HepG2 (cell line): ENCODE data around the gene UBAP2. TPM values are rescaled to one million over a fixed set of nuclear protein-coding genes. Genes with fewer than 3 reads are reported as not detected.

Experiments used
- AGO1 ChIP-seq: fragments of 200-400 bp; formaldehyde crosslinking; IDR thresholded peaks from 2 replicates; pipeline ENCODE4 v1.6.1; 2017; ENCODE audit warnings: mild to moderate bottlenecking, low read depth, low read length, moderate library complexity; ENCODE audit not compliant: poor library complexity, severe bottlenecking
- EHMT2 ChIP-seq: fragments of 200-600 bp; sonication (generic); IDR thresholded peaks from 2 replicates; pipeline ENCODE4 v1.7.0; 2017; ENCODE audit warnings: antibody characterized with exemption, low read depth, low read length, borderline replicate concordance
- GTF3A ChIP-seq: sonication (generic); formaldehyde crosslinking; conservative IDR thresholded peaks from 2 replicates; pipeline ENCODE4 v1.4.0; 2020; ENCODE audit warnings: mild to moderate bottlenecking, missing genetic modification reagents
- GZF1 ChIP-seq: sonication (generic); formaldehyde crosslinking; IDR thresholded peaks from 2 replicates; pipeline ENCODE4 v1.5.1; 2020; ENCODE audit warnings: mild to moderate bottlenecking, missing genetic modification reagents
- IKZF4 ChIP-seq: sonication (generic); formaldehyde crosslinking; IDR thresholded peaks from 2 replicates; pipeline ENCODE4 v1.5.1; 2020; ENCODE audit warnings: borderline replicate concordance, mild to moderate bottlenecking, low read depth, missing genetic modification reagents; ENCODE audit errors: not compliant biosample characterization
- MED8 ChIP-seq: sonication (generic); formaldehyde crosslinking; IDR thresholded peaks from 2 replicates; pipeline ENCODE4 v1.8.1; 2023; ENCODE audit warnings: mild to moderate bottlenecking, missing genetic modification reagents; ENCODE audit not compliant: insufficient replicate concordance
- MEIS1 ChIP-seq: sonication (generic); formaldehyde crosslinking; IDR thresholded peaks from 2 replicates; pipeline ENCODE4 v1.9.0; 2021; ENCODE audit warnings: mild to moderate bottlenecking, missing genetic modification reagents, moderate library complexity, borderline replicate concordance
- SMARCE1 ChIP-seq: fragments of 450-650 bp; IDR thresholded peaks from 2 replicates; pipeline ENCODE4 v1.6.1; 2017; ENCODE audit warnings: borderline replicate concordance
- SRSF9 ChIP-seq: fragments of 200-400 bp; formaldehyde crosslinking; IDR thresholded peaks from 2 replicates; pipeline ENCODE4 v1.6.1; 2018; ENCODE audit warnings: borderline replicate concordance, mild to moderate bottlenecking, low read depth, low read length; ENCODE audit not compliant: insufficient read depth, poor library complexity, severe bottlenecking
- ZKSCAN8 ChIP-seq: IDR thresholded peaks from 2 replicates; pipeline ENCODE4 v1.6.1; 2016; ENCODE audit warnings: borderline replicate concordance, missing genetic modification reagents, missing compliant biosample characterization
- ZNF337 ChIP-seq: sonication (generic); formaldehyde crosslinking; IDR thresholded peaks from 2 replicates; pipeline ENCODE4 v1.5.1; 2020; ENCODE audit warnings: missing genetic modification reagents, low read depth, mild to moderate bottlenecking, borderline replicate concordance
- ZNF747 ChIP-seq: sonication (generic); formaldehyde crosslinking; IDR thresholded peaks from 2 replicates; pipeline ENCODE4 v1.8.1; 2023; ENCODE audit warnings: missing genetic modification reagents, mild to moderate bottlenecking, borderline replicate concordance
- ZNF891 ChIP-seq: sonication (generic); formaldehyde crosslinking; IDR thresholded peaks from 2 replicates; pipeline ENCODE4 v1.5.0; 2020; ENCODE audit warnings: mild to moderate bottlenecking, missing genetic modification reagents
- ZSCAN25 ChIP-seq: sonication (generic); formaldehyde crosslinking; IDR thresholded peaks from 2 replicates; pipeline ENCODE4 v1.8.0; 2022; ENCODE audit warnings: mild to moderate bottlenecking, missing genetic modification reagents
- polyA plus RNA-seq, 8 experiments: library from polyadenylated mRNA; depleted of rRNA in 3 of 8; stranded (reverse) in 7 of 8; unstranded in 1 of 8; fragments of >200 nt; fragmentation: Illumina TruSeq in 4 of 8; extraction: Trizol in 4 of 8; gene quantifications; 2 replicates each; pipeline versions ENCODE4 v1.2.1 to v1.2.3, GENCODE V29; 2011 to 2016; ENCODE audit warnings: low read depth in 4 of 8, missing spikeins in 1 of 8, mixed read lengths in 1 of 8; ENCODE audit not compliant: insufficient read depth in 1 of 8
- total RNA-seq, 5 experiments: library from RNA; depleted of rRNA; stranded (reverse); fragments of >200 nt; fragmentation: Illumina TruSeq; extraction: Trizol; gene quantifications; 2 replicates each; pipeline ENCODE4 v1.2.3, GENCODE V29; 2016; ENCODE audit warnings: low read depth in 1 of 5
- TF ChIP-seq, protein P1 (sequence below): sonication (generic); formaldehyde crosslinking; IDR thresholded peaks from 2 replicates; pipeline ENCODE4 v1.4.0; 2020; ENCODE audit warnings: missing genetic modification reagents
- TF ChIP-seq, protein P2 (sequence below): sonication (generic); formaldehyde crosslinking; IDR thresholded peaks from 2 replicates; pipeline ENCODE4 v1.4.0; 2020; ENCODE audit warnings: missing genetic modification reagents
- TF ChIP-seq, protein P3 (sequence below): IDR thresholded peaks from 2 replicates; pipeline ENCODE4 v1.6.1; 2012; ENCODE audit warnings: low read length, improper control_type of control experiment
- TF ChIP-seq, protein P4 (sequence below): sonication (generic); formaldehyde crosslinking; IDR thresholded peaks from 2 replicates; pipeline ENCODE4 v1.4.0; 2020; ENCODE audit warnings: mild to moderate bottlenecking, missing genetic modification reagents
- TF ChIP-seq, protein P5 (sequence below): sonication (generic); formaldehyde crosslinking; IDR thresholded peaks from 2 replicates; pipeline ENCODE4 v1.8.0; 2022; ENCODE audit warnings: missing genetic modification reagents, mild to moderate bottlenecking, moderate library complexity, borderline replicate concordance

UBAP2 gene
- total and polyA plus RNA-seq, 2 of the 13 experiments (the other 11 are each of a cell fraction or from before 2014, with no cell fraction given), result 19.0 to 22.0 TPM

DNA sequence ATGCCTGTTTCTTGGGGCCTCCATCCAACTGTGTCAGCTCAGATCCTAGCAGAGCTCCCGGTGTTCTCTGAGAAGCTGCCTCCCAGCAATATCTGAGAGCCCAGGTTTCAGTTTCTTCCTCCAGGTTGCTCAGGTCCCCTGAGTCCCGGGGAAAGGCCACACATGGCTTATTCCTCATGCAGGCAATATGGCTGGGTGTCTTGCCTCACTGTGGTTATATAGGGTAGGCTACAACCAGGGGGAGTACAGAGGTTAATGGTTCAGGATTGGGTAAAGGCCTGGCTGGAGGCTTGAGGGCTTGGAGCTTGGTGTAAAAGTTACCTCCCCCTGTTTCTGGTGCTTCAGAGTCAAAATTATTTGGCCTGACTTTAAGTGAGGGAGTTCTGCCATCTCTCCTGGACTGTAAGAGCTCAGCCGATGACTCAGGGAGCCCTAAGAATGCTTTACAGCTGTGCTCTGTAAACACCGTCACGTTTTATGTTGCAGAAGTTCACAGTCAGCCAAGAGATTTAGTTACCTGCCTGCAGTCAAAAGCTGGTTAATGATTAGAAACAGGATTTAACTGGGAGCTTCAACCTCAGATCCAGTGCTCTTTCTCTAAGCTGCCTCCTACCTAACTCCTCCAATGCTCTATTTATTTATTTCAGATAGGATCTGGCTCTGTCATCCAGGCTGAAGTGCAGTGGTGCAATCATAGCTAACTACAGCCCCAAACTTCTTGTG, 24.3 kb upstream of the UBAP2 start (continued):
- TF ChIP-seq, protein P1, sequence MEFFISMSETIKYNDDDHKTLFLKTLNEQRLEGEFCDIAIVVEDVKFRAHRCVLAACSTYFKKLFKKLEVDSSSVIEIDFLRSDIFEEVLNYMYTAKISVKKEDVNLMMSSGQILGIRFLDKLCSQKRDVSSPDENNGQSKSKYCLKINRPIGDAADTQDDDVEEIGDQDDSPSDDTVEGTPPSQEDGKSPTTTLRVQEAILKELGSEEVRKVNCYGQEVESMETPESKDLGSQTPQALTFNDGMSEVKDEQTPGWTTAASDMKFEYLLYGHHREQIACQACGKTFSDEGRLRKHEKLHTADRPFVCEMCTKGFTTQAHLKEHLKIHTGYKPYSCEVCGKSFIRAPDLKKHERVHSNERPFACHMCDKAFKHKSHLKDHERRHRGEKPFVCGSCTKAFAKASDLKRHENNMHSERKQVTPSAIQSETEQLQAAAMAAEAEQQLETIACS (CRISPR knock-in tag), result no peak
- no peak for TF ChIP-seq ZNF747 (CRISPR knock-in tag)
- no peak for TF ChIP-seq ZKSCAN8 (CRISPR knock-in tag)
- TF ChIP-seq ZSCAN25, result no peak; the same call in 1 of the 2 replicates
- TF ChIP-seq, protein P2, sequence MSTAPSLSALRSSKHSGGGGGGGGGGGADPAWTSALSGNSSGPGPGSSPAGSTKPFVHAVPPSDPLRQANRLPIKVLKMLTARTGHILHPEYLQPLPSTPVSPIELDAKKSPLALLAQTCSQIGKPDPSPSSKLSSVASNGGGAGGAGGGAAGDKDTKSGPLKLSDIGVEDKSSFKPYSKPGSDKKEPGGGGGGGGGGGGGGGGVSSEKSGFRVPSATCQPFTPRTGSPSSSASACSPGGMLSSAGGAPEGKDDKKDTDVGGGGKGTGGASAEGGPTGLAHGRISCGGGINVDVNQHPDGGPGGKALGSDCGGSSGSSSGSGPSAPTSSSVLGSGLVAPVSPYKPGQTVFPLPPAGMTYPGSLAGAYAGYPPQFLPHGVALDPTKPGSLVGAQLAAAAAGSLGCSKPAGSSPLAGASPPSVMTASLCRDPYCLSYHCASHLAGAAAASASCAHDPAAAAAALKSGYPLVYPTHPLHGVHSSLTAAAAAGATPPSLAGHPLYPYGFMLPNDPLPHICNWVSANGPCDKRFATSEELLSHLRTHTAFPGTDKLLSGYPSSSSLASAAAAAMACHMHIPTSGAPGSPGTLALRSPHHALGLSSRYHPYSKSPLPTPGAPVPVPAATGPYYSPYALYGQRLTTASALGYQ (CRISPR knock-in tag), result peak; percentile 77
- TF ChIP-seq IKZF4, result no peak
- no peak for TF ChIP-seq MED8 (CRISPR knock-in tag)
- no peak for TF ChIP-seq GZF1 (CRISPR knock-in tag)
- TF ChIP-seq, protein P3, sequence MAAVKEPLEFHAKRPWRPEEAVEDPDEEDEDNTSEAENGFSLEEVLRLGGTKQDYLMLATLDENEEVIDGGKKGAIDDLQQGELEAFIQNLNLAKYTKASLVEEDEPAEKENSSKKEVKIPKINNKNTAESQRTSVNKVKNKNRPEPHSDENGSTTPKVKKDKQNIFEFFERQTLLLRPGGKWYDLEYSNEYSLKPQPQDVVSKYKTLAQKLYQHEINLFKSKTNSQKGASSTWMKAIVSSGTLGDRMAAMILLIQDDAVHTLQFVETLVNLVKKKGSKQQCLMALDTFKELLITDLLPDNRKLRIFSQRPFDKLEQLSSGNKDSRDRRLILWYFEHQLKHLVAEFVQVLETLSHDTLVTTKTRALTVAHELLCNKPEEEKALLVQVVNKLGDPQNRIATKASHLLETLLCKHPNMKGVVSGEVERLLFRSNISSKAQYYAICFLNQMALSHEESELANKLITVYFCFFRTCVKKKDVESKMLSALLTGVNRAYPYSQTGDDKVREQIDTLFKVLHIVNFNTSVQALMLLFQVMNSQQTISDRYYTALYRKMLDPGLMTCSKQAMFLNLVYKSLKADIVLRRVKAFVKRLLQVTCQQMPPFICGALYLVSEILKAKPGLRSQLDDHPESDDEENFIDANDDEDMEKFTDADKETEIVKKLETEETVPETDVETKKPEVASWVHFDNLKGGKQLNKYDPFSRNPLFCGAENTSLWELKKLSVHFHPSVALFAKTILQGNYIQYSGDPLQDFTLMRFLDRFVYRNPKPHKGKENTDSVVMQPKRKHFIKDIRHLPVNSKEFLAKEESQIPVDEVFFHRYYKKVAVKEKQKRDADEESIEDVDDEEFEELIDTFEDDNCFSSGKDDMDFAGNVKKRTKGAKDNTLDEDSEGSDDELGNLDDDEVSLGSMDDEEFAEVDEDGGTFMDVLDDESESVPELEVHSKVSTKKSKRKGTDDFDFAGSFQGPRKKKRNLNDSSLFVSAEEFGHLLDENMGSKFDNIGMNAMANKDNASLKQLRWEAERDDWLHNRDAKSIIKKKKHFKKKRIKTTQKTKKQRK, result no peak
- TF ChIP-seq ZNF891 (CRISPR knock-in tag), result no peak
- TF ChIP-seq MEIS1 (CRISPR knock-in tag), result no peak
- no peak for TF ChIP-seq ZNF337 (CRISPR knock-in tag)
- TF ChIP-seq SMARCE1, result no peak
- no peak for TF ChIP-seq SRSF9
- TF ChIP-seq, protein P4, sequence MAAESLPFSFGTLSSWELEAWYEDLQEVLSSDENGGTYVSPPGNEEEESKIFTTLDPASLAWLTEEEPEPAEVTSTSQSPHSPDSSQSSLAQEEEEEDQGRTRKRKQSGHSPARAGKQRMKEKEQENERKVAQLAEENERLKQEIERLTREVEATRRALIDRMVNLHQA (CRISPR knock-in tag), result no peak
- TF ChIP-seq EHMT2, result no peak
- TF ChIP-seq, protein P5, sequence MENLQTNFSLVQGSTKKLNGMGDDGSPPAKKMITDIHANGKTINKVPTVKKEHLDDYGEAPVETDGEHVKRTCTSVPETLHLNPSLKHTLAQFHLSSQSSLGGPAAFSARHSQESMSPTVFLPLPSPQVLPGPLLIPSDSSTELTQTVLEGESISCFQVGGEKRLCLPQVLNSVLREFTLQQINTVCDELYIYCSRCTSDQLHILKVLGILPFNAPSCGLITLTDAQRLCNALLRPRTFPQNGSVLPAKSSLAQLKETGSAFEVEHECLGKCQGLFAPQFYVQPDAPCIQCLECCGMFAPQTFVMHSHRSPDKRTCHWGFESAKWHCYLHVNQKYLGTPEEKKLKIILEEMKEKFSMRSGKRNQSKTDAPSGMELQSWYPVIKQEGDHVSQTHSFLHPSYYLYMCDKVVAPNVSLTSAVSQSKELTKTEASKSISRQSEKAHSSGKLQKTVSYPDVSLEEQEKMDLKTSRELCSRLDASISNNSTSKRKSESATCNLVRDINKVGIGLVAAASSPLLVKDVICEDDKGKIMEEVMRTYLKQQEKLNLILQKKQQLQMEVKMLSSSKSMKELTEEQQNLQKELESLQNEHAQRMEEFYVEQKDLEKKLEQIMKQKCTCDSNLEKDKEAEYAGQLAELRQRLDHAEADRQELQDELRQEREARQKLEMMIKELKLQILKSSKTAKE, result no peak
- TF ChIP-seq GTF3A (CRISPR knock-in tag), result no peak
- TF ChIP-seq AGO1, result no peak
